ENCODE data around the gene CNTNAP2. TPM values are rescaled to one million over a fixed set of nuclear protein-coding genes. Genes with fewer than 3 reads are reported as not detected.

The CNTNAP2 gene
- total and polyA plus RNA-seq, 2 of the 8 experiments (the other 6 are each of a cell fraction or from before 2014, with no cell fraction given), result 27.9 to 71.0 TPM

DNA sequence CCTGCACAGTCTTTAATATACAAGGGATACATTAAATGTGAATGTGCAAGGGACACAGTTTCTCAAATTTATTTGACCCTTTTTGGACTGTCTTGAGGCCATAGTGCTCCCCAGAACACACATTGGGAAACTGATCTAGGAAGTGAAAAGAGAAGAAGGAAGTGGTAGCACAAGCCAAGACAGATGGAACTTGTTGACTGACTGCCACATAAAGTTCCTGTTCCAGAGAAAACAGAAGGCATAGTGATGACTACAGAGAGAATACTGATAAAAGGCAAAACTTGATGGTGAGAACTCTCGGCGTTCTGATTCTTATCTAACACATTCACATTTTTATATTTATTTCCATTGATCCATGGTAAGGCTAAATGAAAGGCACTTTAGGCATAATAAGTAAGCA, 1216.4 kb downstream of the CNTNAP2 start (continued):
- TF ChIP-seq, protein P1, sequence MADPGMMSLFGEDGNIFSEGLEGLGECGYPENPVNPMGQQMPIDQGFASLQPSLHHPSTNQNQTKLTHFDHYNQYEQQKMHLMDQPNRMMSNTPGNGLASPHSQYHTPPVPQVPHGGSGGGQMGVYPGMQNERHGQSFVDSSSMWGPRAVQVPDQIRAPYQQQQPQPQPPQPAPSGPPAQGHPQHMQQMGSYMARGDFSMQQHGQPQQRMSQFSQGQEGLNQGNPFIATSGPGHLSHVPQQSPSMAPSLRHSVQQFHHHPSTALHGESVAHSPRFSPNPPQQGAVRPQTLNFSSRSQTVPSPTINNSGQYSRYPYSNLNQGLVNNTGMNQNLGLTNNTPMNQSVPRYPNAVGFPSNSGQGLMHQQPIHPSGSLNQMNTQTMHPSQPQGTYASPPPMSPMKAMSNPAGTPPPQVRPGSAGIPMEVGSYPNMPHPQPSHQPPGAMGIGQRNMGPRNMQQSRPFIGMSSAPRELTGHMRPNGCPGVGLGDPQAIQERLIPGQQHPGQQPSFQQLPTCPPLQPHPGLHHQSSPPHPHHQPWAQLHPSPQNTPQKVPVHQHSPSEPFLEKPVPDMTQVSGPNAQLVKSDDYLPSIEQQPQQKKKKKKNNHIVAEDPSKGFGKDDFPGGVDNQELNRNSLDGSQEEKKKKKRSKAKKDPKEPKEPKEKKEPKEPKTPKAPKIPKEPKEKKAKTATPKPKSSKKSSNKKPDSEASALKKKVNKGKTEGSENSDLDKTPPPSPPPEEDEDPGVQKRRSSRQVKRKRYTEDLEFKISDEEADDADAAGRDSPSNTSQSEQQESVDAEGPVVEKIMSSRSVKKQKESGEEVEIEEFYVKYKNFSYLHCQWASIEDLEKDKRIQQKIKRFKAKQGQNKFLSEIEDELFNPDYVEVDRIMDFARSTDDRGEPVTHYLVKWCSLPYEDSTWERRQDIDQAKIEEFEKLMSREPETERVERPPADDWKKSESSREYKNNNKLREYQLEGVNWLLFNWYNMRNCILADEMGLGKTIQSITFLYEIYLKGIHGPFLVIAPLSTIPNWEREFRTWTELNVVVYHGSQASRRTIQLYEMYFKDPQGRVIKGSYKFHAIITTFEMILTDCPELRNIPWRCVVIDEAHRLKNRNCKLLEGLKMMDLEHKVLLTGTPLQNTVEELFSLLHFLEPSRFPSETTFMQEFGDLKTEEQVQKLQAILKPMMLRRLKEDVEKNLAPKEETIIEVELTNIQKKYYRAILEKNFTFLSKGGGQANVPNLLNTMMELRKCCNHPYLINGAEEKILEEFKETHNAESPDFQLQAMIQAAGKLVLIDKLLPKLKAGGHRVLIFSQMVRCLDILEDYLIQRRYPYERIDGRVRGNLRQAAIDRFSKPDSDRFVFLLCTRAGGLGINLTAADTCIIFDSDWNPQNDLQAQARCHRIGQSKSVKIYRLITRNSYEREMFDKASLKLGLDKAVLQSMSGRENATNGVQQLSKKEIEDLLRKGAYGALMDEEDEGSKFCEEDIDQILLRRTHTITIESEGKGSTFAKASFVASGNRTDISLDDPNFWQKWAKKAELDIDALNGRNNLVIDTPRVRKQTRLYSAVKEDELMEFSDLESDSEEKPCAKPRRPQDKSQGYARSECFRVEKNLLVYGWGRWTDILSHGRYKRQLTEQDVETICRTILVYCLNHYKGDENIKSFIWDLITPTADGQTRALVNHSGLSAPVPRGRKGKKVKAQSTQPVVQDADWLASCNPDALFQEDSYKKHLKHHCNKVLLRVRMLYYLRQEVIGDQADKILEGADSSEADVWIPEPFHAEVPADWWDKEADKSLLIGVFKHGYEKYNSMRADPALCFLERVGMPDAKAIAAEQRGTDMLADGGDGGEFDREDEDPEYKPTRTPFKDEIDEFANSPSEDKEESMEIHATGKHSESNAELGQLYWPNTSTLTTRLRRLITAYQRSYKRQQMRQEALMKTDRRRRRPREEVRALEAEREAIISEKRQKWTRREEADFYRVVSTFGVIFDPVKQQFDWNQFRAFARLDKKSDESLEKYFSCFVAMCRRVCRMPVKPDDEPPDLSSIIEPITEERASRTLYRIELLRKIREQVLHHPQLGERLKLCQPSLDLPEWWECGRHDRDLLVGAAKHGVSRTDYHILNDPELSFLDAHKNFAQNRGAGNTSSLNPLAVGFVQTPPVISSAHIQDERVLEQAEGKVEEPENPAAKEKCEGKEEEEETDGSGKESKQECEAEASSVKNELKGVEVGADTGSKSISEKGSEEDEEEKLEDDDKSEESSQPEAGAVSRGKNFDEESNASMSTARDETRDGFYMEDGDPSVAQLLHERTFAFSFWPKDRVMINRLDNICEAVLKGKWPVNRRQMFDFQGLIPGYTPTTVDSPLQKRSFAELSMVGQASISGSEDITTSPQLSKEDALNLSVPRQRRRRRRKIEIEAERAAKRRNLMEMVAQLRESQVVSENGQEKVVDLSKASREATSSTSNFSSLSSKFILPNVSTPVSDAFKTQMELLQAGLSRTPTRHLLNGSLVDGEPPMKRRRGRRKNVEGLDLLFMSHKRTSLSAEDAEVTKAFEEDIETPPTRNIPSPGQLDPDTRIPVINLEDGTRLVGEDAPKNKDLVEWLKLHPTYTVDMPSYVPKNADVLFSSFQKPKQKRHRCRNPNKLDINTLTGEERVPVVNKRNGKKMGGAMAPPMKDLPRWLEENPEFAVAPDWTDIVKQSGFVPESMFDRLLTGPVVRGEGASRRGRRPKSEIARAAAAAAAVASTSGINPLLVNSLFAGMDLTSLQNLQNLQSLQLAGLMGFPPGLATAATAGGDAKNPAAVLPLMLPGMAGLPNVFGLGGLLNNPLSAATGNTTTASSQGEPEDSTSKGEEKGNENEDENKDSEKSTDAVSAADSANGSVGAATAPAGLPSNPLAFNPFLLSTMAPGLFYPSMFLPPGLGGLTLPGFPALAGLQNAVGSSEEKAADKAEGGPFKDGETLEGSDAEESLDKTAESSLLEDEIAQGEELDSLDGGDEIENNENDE (IDR thresholded peaks at IDR 0.05; ENCODE audit: insufficient replicate concordance, low read length), result no peak
